SU-DHL-6 (cell line): ENCODE data around the gene CST3.

ENCODE experiments used
- EZH2phosphoT487 ChIP-seq: fragments of 200-600 bp; sonication (generic), shearing (Covaris generic); conservative IDR thresholded peaks from 2 replicates; pipeline ENCODE4 v1.6.1; 2018; ENCODE audit warnings: mild to moderate bottlenecking, antibody characterized with exemption, low read length, moderate library complexity, mixed read lengths
- TF ChIP-seq, protein P1 (sequence below): fragments of 200-600 bp; sonication (generic); IDR thresholded peaks from one replicate; pipeline ENCODE4 v1.5.1; 2017; ENCODE audit warnings: antibody characterized with exemption, mild to moderate bottlenecking, low read length, moderate library complexity; ENCODE audit not compliant: insufficient read depth, poor library complexity, severe bottlenecking

GRCh38 chr20:23629542-23630391, 8.0 kb downstream of the CST3 start:
- TF ChIP-seq, protein P1, sequence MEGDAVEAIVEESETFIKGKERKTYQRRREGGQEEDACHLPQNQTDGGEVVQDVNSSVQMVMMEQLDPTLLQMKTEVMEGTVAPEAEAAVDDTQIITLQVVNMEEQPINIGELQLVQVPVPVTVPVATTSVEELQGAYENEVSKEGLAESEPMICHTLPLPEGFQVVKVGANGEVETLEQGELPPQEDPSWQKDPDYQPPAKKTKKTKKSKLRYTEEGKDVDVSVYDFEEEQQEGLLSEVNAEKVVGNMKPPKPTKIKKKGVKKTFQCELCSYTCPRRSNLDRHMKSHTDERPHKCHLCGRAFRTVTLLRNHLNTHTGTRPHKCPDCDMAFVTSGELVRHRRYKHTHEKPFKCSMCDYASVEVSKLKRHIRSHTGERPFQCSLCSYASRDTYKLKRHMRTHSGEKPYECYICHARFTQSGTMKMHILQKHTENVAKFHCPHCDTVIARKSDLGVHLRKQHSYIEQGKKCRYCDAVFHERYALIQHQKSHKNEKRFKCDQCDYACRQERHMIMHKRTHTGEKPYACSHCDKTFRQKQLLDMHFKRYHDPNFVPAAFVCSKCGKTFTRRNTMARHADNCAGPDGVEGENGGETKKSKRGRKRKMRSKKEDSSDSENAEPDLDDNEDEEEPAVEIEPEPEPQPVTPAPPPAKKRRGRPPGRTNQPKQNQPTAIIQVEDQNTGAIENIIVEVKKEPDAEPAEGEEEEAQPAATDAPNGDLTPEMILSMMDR, result no peak
- TF ChIP-seq EZH2phosphoT487, result no peak
